ENCODE results near the gene DNAH1.

Gene DNAH1

DNA sequence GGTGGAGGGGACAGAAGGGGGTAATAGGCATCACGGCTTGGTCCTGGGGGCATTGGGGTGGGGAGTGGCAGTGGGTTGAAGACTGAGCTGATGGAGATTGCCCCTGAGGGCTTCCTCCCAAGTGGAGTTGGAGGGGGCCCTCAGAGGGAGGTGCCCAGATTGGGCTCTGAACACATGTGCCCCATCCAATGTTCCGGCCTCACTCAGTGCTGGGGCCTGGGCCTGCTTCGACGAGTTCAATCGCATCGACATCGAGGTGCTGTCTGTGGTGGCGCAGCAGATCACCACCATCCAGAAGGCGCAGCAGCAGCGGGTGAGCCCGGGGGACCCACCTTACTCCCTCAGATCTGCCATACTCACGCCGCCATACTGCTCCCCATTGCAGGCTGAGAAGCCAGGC lies 45.3 kb downstream of the DNAH1 start:
- DNase-seq: no peak

DNA sequence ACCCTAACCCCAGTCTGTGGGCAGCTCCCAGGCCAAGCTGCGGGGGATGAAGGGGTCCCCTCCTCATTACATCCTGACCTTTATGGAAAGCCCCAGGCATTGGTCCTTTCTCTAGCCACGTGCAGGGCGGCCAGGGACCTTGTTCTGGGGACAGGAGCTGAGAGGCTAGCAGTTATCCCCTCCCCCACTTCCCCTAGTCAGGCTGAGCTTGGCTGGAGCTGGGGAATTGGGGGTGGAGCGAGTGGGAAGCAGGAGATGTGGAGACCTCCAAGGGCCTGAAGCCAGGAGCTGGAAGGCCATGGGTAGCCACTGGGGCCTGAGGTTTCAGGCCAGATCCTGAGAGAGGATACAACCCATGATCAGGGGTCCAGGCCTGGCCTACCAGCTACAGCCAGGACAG lies 45.8 kb downstream of the DNAH1 start:
- DNase-seq: no peak

DNA sequence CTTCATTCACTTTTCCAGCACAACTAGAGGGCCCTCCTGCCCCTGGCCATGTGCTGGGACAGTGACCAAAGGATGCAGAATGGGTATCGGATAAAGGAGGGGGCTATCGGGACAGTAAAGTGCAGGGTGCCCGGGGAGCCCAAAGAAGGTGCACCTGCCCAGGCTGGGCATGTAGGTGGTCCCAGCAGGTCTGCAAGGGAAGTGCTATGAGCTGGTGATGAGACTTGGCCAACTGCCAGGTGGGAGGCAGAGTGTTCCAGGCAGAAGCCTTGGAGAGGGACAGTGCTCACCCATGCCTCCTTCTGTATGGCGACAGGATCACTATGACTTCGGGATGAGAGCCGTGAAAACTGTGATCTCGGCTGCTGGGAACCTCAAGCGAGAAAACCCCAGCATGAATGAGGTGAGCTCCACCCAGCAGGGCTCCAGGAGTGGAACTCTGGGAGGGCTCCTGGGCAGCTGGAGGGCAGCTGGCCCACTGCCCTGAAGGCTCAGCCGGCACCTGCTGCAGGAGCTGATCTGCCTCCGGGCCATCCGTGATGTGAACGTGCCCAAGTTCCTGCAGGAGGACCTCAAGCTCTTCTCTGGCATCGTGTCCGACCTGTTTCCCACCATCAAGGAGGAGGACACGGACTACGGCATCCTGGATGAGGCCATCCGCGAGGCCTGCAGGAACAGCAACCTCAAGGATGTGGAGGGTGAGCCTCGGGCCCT lies 48.4 kb downstream of the DNAH1 start:
- DNase-seq: no peak

DNA sequence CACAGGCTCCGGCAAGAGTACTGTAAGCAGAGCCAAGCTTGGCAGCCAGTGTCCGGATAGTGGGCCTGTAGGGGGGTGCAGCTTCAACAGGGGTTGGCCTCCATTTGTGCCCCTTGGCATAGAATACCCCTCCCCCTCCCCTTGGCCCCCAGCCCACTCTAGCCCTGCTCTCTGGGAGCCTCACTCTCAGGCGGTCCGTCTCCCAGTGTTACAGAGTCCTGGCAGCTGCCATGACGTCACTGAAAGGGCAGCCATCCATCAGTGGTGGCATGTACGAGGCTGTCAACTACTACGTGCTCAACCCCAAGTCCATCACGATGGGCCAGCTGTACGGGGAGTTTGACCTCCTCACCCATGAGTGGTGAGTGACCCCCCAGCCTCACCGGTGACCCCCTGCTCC lies 50.4 kb downstream of the DNAH1 start:
- no peak for DNase-seq

DNA sequence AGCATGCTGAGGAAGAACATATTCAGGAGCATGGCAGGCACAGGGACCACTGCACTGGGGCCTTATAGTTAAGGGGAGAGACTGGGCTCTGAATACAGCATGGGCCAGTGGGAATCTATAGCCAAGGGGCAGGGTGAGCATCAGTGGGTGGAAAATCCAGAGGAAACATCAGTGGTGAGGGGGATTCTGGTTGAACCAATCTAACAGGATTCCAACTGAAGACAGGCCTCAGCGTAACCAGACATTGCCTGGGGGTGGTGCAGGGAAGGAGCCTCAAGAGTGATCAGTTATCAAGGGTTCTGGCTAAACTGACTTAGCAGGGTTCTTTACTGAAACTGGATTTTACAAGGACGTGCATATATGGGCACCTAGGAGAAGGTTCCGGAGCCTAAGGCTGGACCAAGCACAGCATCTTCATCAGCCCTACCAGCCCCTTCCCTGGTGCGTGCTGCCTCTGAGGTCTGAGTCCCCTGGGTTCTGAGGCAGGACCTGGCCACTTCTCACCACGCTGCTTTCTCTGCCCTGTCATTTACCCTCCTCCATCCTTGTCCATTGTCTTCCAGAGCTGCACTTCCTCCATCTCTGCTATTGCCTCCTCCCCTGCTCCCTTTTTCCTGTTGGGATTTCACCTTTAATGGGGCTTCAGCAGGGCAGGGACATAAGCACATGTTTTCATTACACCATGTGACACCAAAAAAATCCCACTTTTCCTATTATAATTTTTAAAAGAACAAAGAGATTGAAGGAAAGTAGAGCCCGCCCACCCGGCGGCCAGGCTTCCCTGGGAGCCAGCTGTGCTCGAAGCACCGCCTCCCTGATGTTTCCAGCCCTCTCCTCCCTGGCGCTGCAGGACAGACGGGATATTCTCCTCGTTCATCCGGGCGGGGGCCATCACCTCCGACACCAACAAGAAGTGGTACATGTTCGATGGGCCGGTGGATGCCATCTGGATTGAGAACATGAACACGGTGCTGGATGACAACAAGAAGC lies 52.1 kb downstream of the DNAH1 start:
- no peak for DNase-seq

DNA sequence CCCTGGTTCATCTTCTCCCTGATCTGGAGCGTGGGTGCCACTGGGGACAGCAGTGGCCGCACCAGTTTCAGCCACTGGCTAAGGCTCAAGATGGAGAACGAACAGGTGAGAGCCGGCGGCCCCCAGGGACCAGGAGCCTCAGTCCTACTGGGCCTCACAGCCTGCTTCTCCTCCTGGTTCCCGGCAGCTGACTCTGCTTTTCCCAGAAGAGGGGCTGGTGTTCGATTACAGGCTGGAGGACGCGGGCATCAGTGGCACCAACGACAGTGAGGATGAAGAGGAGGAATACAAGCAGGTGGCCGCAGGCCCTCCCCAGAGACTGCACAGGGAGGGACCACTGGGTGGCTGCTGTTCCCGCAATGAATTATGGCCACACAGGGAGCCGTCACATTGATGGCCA lies 54.4 kb downstream of the DNAH1 start:
- peak in 1 of 2 experiments; percentile 59 for DNase-seq

DNA sequence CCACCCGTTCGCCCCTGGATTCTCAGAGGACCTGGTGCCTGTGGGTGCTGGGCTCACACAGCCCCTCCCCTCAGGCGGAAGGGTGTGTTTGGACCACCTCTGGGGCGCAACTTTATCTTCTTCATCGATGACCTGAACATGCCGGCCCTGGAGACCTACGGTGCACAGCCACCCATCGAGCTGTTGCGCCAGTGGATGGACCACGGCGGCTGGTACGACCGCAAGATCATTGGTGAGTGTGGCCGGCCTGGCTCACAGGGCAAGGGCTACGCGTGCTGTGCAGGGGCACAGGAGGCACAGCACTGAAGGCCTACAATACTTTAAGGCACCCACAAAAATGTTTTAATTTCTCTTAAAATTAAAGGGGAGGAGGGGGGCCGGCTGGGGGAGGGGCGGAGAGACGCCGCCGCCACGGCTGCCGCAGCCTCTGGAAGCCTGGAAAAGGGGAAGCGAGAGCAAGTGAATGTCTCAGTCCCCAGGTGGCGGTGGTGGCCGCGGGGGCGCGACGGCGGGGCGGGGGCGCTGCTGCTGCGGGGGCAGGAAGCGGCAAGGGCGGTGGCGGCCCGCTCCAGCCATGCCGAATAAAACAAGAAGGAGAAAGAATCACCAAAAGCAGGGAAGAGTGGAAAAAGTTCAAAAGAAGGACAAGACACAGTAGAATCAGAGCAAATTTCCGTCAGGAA lies 56.8 kb downstream of the DNAH1 start:
- no peak for DNase-seq

DNA sequence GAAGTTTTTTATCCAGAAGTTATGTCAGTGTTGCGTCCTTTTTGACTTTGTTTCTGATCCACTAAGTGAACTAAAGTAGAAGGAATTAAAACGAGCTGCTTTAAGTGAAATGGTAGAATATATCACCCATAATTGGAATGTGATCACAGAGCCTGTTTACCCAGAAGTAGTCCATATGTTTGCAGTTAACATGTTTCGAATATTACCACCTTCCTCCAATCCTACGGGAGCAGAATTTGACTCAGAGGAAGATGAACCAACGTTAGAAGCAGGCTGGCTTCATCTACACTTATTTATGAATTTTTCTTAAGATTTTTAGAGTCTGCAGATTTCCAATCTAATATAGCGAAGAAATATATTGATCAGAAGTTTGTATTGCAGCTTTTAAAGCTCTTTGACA lies 57.6 kb downstream of the DNAH1 start:
- no peak for DNase-seq

DNA sequence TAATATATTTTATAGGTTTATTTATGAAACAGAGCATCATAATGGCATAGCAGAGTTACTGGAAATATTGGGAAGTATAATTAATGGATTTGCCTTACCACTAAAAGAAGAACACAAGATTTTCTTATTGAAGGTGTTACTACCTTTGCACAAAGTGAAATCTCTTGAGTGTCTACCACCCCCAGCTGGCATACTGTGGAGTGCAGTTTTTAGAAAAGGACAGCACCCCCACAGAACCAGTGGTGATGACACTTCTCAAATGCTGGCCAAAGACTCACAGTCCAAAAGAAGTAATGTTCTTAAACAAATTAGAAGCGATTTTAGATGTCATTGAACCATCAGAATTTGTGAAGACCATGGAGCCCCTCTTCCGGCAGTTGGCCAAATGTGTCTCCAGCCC lies 58.1 kb downstream of the DNAH1 start:
- peak in 1 of 2 experiments; percentile 26 for DNase-seq

DNA sequence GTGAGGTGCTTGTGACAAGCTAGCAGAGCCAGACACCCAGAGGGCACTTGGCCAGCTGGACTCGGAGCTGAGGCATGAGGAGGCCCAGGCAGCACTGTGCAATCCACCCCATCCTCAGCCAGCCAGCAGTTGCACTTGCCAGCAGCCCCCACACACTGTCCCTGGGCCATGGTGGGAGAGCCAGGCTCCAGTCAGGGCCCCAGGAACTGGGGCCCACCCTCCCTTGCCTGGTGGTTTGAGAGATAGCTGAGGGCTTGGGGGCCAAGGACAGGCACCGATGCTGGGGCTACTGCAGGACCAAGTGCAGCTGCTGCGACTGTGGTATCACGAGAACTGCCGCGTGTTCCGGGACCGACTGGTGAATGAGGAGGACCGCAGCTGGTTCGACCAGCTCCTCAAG lies 63.5 kb downstream of the DNAH1 start:
- DNase-seq: no peak

DNA sequence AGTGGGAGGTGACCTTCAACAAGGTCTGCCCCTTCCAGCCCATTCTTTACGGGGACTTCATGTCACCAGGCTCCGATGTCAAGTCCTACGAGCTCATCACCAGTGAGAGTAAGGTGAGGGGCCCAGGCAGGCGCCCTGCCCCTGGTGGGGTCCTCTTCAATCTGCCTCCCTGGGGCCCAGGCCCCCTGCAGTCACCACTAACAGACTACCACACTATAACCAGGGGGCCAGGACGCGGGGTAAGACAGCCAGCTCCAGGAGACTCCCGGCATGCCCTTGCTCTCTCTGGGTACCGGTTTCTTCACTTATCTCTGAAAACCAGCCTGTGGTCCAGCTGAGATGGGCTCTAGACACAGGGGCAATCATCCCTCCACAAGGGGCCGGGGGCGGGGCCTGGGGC lies 63.9 kb downstream of the DNAH1 start:
- no peak for DNase-seq

DNA sequence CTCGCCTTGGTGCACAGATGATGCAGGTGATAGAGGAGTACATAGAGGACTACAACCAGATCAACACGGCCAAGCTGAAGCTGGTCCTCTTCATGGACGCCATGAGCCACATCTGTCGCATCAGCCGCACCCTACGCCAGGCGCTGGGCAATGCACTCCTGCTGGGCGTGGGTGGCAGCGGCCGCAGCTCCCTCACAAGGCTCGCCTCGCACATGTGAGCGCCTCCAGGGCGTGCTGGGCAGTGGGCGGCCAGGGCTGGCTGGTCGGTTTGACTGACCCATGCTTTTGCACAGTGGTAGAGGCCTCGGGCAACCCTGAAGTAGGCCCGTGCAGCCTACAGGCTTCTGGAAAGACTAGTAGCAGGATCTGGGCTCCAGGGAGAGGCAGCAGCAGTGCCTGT lies 65.5 kb downstream of the DNAH1 start:
- no peak for DNase-seq

DNA sequence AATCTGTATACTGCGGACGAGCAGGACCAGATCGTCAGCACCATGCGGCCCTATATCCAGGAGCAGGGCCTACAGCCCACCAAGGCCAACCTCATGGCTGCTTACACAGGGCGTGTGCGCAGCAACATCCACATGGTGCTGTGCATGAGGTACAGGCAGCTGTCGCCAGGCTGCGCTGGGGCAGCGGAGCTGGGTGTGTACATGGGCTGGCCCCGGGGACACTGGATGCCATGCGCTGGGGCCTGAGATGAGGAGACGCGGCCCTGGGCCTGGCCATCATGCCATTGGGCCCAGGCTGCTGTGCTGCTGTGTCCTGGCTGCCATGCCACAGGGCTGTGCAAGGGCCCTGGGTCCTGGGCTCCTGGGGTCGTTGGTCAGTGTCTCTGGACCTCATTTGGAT lies 67.3 kb downstream of the DNAH1 start:
- DNase-seq: no peak

DNA sequence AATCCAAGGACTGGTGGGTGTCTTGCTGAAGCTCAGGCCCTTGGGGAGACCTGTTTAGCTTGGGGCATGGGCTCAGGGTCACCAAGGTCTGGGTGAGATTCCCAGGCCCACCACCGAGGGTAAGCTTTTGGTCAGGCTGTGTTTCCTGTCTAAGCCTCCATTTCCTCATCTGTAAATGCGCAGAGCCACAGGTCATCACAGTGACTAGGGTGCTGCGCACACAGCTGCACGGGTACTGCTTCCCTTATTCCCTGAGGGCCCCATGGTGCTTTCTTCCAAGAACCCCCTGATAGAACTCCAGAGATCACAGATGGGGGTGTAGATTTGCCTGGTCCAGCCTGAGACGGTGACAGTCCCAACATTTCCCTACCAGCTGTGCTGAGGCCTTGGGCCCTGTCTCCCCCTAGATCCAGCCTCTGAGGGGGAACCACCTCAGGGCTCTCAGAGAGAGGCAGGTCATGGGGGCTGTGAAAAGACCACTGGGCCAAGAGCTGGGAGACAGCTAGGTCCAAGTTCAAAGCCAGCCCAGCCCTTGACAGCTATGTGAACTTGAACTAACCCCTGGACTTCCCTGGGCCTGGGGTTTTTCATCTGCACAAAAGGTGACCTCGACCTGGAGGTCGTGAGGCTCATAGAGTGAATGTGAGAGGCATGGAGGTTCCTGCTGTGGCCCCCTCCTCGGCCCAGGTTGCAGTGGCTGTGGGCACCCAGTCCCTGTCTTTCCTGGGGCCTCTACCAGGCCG lies 68.1 kb downstream of the DNAH1 start:
- DNase-seq: no peak

DNA sequence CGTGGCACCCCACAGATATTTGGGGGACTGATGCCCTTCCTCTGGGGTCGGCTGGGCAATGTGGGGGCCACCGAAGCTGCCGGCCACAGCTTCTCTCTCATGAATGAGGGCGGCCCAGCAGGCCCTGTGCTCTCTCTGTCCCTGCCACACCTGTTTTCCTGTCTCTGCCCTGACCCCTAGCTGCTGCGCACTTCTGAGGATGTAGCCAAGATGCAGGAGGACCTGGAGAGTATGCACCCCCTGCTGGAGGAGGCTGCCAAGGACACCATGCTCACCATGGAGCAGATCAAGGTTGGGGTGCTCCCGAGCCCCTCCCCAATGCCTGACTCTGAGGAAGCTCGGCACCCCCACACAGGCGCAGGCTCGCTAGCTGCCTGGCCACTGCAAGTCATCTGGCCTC lies 69.0 kb downstream of the DNAH1 start:
- peak; percentile 74 to 93 for DNase-seq

DNA sequence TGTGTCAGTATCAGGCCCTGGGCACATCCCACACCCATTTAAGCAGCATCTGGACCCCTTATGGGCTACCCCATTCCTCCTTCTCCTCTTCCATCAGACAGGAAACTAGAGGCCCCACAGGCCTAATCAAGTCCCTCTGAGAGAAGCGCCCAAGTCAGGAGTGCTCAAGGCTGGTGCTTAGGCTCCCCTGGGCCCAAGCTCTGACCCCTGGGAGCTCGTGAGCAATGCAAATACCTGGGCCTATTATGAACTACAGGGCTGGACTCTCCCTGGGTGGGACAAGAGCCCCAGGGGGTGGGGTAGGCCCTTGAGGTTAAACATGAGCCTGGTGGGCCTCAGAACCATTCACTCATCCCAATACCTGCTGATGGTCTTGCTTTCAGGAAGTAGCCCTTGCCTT lies 71.4 kb downstream of the DNAH1 start:
- no peak for DNase-seq

DNA sequence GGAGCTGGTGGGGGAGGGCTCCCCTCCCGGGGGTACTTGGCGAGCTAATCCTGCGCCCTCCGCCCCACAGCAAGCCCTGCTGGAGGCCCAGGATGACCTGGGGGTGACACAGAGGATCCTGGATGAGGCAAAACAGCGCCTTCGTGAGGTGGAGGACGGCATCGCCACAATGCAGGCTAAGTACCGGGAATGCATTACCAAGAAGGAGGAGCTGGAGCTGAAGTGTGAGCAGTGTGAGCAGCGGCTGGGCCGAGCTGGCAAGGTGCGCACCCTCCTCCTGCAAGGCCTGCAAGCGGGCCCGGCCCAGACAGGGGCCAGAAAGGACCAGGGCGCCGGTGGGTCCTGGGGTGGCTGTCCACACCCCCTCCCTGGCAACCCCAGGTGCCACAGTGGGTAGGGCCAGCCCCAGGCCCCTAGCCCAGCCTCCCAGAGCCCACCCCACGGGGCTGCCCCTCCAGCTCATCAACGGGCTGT lies 72.3 kb downstream of the DNAH1 start:
- no peak for DNase-seq

DNA sequence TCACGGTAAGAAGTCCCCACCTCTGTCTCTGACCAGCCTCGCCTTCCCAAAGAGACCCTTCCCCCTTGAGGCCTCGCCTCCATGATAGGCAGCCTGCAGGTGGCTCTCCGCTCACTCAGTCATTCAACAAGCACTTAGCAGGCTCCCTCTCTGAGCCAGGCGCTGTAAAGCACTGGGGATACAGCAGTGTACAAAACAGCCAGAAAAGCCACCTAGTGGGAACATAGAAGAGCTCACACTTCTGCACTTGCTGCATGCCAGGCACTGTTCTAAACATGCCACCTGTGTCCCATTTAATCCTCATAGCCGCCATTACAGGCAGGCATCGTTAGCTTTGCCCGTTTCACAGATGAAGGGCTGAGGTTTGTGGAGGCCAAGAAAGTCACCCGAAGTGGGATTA lies 72.8 kb downstream of the DNAH1 start:
- peak in 1 of 2 experiments; percentile 34 for DNase-seq

DNA sequence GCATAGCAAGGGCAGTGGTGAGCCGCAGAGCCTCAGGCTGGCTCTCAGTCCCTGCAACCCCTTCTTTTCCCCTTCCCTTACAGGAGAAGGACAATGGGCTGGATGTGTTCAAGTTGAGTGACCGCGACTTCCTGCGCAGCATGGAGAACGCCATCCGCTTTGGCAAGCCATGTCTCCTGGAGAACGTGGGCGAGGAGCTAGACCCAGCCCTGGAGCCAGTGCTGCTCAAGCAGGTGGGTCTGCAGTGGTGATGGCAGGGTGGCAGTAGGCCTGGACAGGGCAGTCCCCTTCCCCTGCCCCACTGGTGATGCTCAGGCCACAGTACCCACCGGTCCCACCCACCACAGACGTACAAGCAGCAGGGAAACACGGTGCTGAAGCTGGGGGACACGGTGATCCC lies 75.0 kb downstream of the DNAH1 start:
- DNase-seq: no peak

DNA sequence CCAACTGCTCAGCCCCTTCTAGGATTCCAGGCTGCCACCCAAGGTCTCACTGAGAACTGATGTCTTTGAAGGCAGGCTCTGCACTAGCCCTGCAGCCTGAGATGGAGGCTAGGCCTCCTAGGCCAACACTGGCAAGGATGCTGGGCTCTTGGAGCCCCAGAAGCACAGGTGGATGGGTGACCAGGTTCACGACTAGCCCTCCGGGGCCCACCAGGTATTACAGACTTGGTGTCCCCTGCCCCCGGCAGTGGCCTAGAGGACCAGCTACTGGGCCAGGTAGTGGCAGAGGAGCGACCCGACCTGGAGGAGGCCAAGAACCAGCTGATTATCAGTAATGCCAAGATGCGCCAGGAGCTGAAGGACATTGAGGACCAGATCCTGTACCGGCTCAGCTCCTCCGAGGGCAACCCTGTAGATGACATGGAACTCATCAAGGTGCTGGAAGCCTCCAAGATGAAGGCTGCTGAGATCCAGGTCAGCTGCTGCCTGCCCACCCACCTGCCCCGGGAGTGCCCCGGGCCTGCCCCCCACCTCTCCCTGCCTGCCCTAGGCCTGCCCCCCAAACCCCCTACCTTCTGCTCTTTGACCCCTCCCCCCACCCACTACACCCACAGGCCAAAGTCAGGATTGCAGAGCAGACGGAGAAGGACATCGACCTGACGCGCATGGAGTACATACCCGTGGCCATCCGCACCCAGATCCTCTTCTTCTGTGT lies 76.3 kb downstream of the DNAH1 start:
- no peak for DNase-seq

DNA sequence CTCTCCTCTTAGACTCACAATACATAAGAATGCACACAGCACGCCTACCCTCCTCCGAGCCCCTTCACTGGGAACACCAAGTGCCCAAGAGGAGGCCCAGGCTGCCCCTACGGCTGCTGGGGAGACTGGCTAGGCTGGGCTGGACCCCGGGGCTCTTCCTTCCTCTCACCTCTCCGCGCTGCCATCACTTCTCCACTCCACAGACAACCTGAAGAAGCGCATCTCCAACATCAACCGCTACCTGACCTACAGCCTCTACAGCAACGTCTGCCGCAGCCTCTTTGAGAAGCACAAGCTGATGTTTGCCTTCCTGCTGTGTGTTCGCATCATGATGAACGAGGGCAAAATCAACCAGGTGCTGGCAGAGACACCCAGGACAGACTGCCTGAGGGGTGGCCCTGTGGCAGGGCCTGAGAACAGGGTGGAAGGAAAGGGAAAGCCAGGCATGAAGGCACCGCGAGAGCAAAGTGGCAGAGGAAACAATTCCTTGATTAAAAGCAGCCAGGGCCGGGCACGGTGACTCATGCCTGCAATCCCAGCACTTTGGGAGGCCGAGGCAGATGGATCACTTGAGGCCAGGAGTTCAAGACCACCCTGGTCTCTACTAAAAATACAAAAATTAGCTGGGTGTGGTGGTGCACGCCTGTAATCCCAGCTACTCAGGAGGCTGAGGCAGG lies 77.2 kb downstream of the DNAH1 start:
- no peak for DNase-seq
